ENCODE measurements around the gene ESAM.

The ESAM gene

GRCh38 chr11:124727474-124727873, 34.6 kb downstream of the ESAM start:
- DNase-seq, result no peak

DNA sequence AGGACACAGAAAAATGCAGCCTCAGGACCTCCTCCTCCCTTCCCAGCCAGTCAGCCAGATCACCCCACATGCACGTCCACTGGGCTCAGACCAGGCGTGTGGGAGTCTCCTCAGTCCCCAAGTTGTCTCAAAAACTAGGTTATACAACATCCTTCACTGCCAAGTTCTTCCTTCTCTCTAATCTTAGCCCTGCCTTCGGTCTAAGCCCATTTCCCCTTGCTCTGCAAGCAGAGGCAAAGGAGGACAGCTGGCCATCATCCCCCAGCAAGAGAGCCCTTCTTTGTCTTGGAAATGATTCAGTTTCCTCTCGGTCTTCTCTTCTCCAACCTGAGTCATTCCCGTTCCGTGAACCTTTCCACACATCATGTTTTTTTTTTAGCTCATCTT, 36.4 kb downstream of the ESAM start:
- DNase-seq, result no peak

DNA sequence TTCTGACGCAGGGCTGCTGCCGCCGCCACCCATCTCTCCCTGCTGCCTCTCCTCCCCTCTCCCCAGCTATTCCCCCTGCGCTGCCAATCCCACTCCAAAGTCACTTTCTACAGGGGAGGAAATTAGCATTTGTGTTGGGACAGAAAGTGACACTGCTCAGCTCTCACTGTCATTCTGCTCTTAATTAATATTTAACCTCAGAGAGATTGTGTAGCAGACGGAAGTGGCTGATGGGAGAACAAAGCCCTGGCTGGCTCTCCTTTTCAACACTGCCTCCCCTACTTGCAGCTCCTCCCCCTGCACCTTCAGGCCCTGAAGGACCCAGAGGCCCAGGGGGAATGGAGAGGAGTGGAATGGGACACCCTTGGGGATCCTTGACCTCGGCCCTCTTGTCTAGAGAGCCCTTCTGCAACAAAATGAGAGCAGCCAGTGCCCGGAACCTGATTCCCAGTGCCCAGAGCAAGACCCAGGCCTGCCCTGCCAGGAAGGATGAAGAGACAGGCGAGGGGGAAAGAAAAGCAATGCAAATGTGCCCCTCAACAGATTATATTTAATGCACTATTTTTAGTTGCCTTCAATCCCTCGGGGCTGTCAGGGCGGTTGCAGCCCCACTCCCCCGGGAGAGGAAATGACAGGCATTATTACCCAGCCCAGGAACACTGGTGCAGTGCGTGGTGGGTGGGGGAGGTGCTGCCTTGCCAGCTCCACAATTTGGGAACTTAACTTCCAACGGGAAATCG, 36.9 kb downstream of the ESAM start:
- DNase-seq, result no peak

DNA sequence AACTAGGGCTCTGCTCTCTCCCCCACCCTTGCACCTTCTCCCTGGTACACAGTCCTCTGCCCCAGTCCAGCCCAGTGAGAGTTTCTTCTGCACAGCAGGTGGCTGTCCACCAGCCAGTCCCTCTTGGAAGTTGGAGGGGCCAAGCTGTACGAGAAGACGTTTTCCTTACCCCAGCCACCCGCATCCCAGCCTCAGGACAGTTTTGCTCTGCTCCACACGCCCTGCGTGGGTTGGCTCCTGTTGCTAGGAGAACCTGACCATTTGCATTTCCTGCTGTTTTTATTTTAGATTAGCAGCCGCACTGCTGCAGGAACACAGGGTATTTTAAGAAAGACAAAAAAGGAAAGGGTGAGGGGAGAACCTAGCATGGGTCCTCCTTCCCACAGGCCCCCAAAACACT, 39.9 kb downstream of the ESAM start:
- no peak for DNase-seq

- DNase-seq, result no peak
Measured at GRCh38 chr11:124719534-124719933, 42.6 kb downstream of the ESAM start.

DNA sequence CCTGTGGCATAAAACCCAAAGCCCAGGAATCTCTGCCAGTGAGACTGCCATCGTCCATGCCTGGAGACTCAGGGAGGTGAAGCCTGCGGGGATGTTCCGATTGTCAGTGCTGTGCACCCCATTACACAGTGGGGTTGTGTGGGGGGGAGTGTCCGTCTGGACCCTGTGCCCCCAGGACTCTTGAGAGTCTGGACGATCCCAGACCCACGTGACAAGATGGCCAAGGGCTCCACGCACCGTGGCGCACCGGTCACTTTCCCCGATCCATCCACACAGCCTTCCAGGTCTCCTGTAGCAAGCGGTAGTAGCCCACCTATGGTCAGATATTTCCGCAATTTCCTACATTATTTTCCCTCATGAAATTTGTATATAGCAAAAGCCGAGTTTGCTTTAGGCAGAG, 43.3 kb downstream of the ESAM start:
- no peak for DNase-seq

DNA sequence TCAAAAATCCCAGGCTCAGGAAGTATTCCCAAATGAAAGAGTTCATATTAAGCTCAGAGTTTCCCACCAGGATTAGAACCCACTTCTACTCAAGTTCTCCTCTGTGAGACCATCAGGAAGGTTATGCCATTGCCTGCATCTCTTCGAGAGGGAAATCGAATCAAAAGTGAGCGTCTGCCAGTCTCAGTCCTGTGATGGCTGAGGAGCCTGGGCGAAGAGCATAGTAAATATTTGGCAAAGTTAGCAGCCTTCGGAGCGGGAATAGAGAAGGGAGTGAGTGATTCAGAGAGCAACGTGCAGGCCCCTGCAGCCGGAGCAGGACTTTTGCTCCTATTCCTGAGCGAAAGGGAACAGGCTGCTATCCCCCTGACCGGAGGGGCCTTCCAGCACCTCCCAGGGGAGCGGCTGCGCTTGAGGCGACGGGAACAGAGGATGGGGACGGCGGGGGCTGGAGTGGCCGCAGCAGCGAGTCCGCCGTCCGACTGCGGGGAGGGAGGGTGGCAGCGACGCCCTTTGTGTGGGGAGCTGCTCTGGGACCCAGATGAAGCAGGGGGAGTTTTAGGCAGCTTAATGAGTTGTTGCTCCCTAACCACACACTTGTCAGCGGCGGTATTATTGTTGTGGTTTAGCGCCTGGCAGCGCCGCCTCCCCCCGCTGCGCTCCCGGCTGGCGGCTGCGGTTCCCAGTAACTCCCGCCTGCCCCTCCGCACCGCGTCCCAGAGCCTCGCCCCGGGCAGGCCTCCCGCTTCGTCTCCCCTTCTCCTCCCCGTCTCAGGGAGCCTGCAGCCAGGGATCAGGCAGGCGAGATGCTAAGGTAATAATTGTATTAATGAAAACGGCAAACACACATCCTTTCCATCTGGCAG, 44.1 kb downstream of the ESAM start:
- DNase-seq, result no peak

GRCh38 chr11:124717421-124717785, 44.7 kb downstream of the ESAM start:
- no peak for DNase-seq

GRCh38 chr11:124716591-124716990, 45.5 kb downstream of the ESAM start:
- DNase-seq, result no peak

GRCh38 chr11:124712392-124712791, 49.7 kb downstream of the ESAM start:
- DNase-seq, result no peak

GRCh38 chr11:124707829-124708228, 54.3 kb downstream of the ESAM start:
- DNase-seq, result no peak

Measured in activated CD4-positive, CD25-positive, alpha-beta regulatory T cell treated with anti-CD3 and anti-CD28 coated beads, Interleukin-2, amount 50 U/mL, for 72 hours (primary cell).